Adrenal gland (tissue), 5 donors: ENCODE data around the gene ATP13A4.

Experiments used
- CTCF ChIP-seq, 6 experiments: fragments of 450-650 bp in 4 of 6; fragments of 200-600 bp in 2 of 6; sonication (generic) in 1 of 6; IDR thresholded peaks; 1 replicate in 5 of 6; 2 replicates in 1 of 6; pipeline versions ENCODE4 v1.5.1 to v1.8.0; 2016 to 2021; ENCODE audit warnings: antibody characterized with exemption in 6 of 6, mild to moderate bottlenecking in 2 of 6, moderate library complexity in 1 of 6
- POLR2A ChIP-seq, 2 donors: fragments of 450-650 bp; IDR thresholded peaks; one replicate each; pipeline ENCODE4 v1.6.1; 2017; ENCODE audit warnings: antibody characterized with exemption in 2 of 2, mild to moderate bottlenecking in 2 of 2, moderate library complexity in 1 of 2
- donor health status: DM: no; HTN: no; CAD: no.

DNA sequence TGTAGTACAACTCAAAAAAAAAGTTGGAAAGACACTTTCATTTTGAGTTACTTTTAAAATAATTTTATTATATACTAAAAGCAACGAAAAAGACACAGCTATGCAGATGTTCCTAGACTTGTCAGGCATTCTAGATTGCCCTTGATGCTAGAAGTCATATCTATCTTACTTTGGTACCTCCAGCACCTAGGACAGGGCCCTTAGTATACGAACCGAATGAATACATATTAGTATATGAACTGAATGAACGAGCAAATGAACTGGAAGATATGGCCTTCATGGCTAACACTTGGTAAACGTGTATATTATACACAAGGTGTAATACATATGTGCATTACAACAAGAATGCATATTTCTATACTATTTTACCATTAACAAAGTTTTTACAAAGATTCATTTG, 200.3 kb downstream of the ATP13A4 start:
- TF ChIP-seq CTCF (IDR thresholded peaks at IDR 0.05) = no peak
- no peak for TF ChIP-seq POLR2A (IDR thresholded peaks at IDR 0.05)
